SK-N-SH treated with all-trans-retinoic acid at 6 μM for 48 hours (cell line): ENCODE data around the gene BEST1.

Experiments
- ATAC-seq: fragments of 200-7000 bp; cut with Tn5 transposase; 3 replicates; pipeline ENCODE4 v1.9.1; 2020; ENCODE audit warnings: mild to moderate bottlenecking, moderate library complexity
- ARNTL ChIP-seq: fragments of 450-650 bp; formaldehyde crosslinking; IDR thresholded peaks from 2 replicates; pipeline ENCODE4 v1.5.0; 2020; ENCODE audit warnings: low read depth, mild to moderate bottlenecking, moderate library complexity, borderline replicate concordance
- BACH2 ChIP-seq: fragments of 250-450 bp; sonication (Bioruptor Pico); IDR thresholded peaks from 2 replicates; pipeline ENCODE4 v1.9.0; 2021; ENCODE audit warnings: mild to moderate bottlenecking, borderline replicate concordance
- CREB5 ChIP-seq: fragments of 250-450 bp; sonication (Bioruptor Pico); IDR thresholded peaks from 2 replicates; pipeline ENCODE4 v1.5.1; 2020; ENCODE audit warnings: low read depth, mild to moderate bottlenecking, moderate library complexity
- CSDC2 ChIP-seq: fragments of 250-450 bp; sonication (Bioruptor Pico); IDR thresholded peaks from 2 replicates; pipeline ENCODE4 v1.5.0; 2020; ENCODE audit warnings: mild to moderate bottlenecking, moderate library complexity
- ESRRG ChIP-seq: fragments of 250-450 bp; sonication (Bioruptor Pico); IDR thresholded peaks from 2 replicates; pipeline ENCODE4 v1.6.1; 2021; ENCODE audit warnings: mild to moderate bottlenecking
- GLIS3 ChIP-seq: fragments of 250-450 bp; sonication (Bioruptor Pico); IDR thresholded peaks from 2 replicates; pipeline ENCODE4 v1.5.0; 2020; ENCODE audit warnings: mild to moderate bottlenecking, moderate library complexity
- ISL1 ChIP-seq: fragments of 250-450 bp; sonication (Bioruptor Pico); IDR thresholded peaks from 2 replicates; pipeline ENCODE4 v2.1.2; 2022; ENCODE audit warnings: mild to moderate bottlenecking, moderate library complexity
- OSR1 ChIP-seq: fragments of 250-450 bp; sonication (Bioruptor Pico); IDR thresholded peaks from 2 replicates; pipeline ENCODE4 v1.8.0; 2022; ENCODE audit warnings: moderate library complexity, mild to moderate bottlenecking, inconsistent platforms
- PPARA ChIP-seq: fragments of 250-450 bp; sonication (Bioruptor Pico); IDR thresholded peaks from 2 replicates; pipeline ENCODE4 v1.5.0; 2020; ENCODE audit warnings: mild to moderate bottlenecking, borderline replicate concordance
- RARB ChIP-seq: fragments of 250-450 bp; sonication (Bioruptor Pico); IDR thresholded peaks from 2 replicates; pipeline ENCODE4 v1.8.0; 2021; ENCODE audit warnings: mild to moderate bottlenecking, moderate library complexity
- TCF4 ChIP-seq: fragments of 250-450 bp; sonication (Bioruptor Pico); IDR thresholded peaks from 2 replicates; pipeline ENCODE4 v1.8.0; 2021; ENCODE audit warnings: mild to moderate bottlenecking, moderate library complexity, borderline replicate concordance
- TOX ChIP-seq: fragments of 250-450 bp; sonication (Bioruptor Pico); IDR thresholded peaks from 2 replicates; pipeline ENCODE4 v1.8.0; 2021; ENCODE audit warnings: mild to moderate bottlenecking, moderate library complexity, borderline replicate concordance
- ZC3H10 ChIP-seq: fragments of 250-450 bp; sonication (Bioruptor Pico); IDR thresholded peaks from 2 replicates; pipeline ENCODE4 v1.5.1; 2021; ENCODE audit warnings: mild to moderate bottlenecking, moderate library complexity
- ZFP3 ChIP-seq: fragments of 250-450 bp; sonication (Bioruptor Pico); IDR thresholded peaks from 2 replicates; pipeline ENCODE4 v1.5.0; 2020; ENCODE audit warnings: mild to moderate bottlenecking, moderate library complexity
- ZFP30 ChIP-seq: fragments of 450-650 bp; formaldehyde crosslinking; IDR thresholded peaks from 2 replicates; pipeline ENCODE4 v1.5.0; 2022; ENCODE audit warnings: mild to moderate bottlenecking, moderate library complexity
- ZNF565 ChIP-seq: fragments of 450-650 bp; formaldehyde crosslinking; conservative IDR thresholded peaks from 2 replicates; pipeline ENCODE4 v1.5.0; 2020; ENCODE audit warnings: low read depth, mild to moderate bottlenecking, moderate library complexity
- ZNF70 ChIP-seq: fragments of 450-650 bp; formaldehyde crosslinking; IDR thresholded peaks from 2 replicates; pipeline ENCODE4 v1.5.0; 2020; ENCODE audit warnings: mild to moderate bottlenecking, moderate library complexity
- ZNF8 ChIP-seq: fragments of 450-650 bp; formaldehyde crosslinking; IDR thresholded peaks from 2 replicates; pipeline ENCODE4 v1.5.0; 2020; ENCODE audit warnings: mild to moderate bottlenecking, moderate library complexity
- TF ChIP-seq, protein P1 (sequence below): fragments of 250-450 bp; sonication (Bioruptor Pico); IDR thresholded peaks from 2 replicates; pipeline ENCODE4 v1.8.0; 2020; ENCODE audit warnings: mild to moderate bottlenecking, moderate library complexity, borderline replicate concordance
- TF ChIP-seq, protein P2 (sequence below): fragments of 250-450 bp; sonication (Bioruptor Pico); IDR thresholded peaks from 2 replicates; pipeline ENCODE4 v1.5.1; 2021; ENCODE audit warnings: mild to moderate bottlenecking, moderate library complexity
- TF ChIP-seq, protein P3 (sequence below): fragments of 250-450 bp; sonication (Bioruptor Pico); IDR thresholded peaks from 2 replicates; pipeline ENCODE4 v1.5.0; 2020; ENCODE audit warnings: mild to moderate bottlenecking, moderate library complexity

The BEST1 gene

DNA sequence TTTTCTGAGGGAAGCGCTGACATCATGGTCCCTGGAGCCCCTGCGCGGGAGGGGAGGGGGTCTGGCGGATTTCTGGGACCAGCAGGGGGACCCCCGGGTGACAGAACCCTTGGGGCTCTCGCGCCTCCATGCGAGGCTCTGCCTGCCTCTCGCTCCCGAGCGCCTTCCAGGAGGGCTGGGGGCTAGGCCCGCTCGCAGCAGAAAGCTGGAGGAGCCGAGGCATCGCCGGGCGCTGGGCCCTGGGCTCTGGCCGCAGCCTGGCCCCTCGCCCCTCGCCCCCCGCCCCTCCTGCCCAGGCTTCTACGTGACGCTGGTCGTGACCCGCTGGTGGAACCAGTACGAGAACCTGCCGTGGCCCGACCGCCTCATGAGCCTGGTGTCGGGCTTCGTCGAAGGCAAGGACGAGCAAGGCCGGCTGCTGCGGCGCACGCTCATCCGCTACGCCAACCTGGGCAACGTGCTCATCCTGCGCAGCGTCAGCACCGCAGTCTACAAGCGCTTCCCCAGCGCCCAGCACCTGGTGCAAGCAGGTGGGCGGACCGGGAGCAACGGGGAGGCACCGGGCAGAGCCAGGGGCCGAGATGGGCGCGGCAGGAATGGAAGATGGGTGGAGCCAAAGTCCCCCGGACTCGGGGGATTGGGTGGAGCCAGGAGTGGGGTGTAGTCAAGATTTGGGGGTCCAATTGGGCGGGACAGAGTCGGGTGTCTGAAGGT, 5.4 kb downstream of the BEST1 start (continued):
- TF ChIP-seq, protein P1, sequence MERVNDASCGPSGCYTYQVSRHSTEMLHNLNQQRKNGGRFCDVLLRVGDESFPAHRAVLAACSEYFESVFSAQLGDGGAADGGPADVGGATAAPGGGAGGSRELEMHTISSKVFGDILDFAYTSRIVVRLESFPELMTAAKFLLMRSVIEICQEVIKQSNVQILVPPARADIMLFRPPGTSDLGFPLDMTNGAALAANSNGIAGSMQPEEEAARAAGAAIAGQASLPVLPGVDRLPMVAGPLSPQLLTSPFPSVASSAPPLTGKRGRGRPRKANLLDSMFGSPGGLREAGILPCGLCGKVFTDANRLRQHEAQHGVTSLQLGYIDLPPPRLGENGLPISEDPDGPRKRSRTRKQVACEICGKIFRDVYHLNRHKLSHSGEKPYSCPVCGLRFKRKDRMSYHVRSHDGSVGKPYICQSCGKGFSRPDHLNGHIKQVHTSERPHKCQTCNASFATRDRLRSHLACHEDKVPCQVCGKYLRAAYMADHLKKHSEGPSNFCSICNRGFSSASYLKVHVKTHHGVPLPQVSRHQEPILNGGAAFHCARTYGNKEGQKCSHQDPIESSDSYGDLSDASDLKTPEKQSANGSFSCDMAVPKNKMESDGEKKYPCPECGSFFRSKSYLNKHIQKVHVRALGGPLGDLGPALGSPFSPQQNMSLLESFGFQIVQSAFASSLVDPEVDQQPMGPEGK = no peak

- no peak for ATAC-seq
- no peak for TF ChIP-seq ZC3H10 (CRISPR knock-in tag)
- no peak for TF ChIP-seq PPARA (CRISPR knock-in tag)
- TF ChIP-seq TCF4 (CRISPR knock-in tag) = no peak
- TF ChIP-seq CREB5 (CRISPR knock-in tag) = no peak
- no peak for TF ChIP-seq OSR1
- TF ChIP-seq, protein P2, sequence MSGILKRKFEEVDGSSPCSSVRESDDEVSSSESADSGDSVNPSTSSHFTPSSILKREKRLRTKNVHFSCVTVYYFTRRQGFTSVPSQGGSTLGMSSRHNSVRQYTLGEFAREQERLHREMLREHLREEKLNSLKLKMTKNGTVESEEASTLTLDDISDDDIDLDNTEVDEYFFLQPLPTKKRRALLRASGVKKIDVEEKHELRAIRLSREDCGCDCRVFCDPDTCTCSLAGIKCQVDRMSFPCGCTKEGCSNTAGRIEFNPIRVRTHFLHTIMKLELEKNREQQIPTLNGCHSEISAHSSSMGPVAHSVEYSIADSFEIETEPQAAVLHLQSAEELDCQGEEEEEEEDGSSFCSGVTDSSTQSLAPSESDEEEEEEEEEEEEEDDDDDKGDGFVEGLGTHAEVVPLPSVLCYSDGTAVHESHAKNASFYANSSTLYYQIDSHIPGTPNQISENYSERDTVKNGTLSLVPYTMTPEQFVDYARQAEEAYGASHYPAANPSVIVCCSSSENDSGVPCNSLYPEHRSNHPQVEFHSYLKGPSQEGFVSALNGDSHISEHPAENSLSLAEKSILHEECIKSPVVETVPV = no peak
- no peak for TF ChIP-seq GLIS3 (CRISPR knock-in tag)
- TF ChIP-seq, protein P3, sequence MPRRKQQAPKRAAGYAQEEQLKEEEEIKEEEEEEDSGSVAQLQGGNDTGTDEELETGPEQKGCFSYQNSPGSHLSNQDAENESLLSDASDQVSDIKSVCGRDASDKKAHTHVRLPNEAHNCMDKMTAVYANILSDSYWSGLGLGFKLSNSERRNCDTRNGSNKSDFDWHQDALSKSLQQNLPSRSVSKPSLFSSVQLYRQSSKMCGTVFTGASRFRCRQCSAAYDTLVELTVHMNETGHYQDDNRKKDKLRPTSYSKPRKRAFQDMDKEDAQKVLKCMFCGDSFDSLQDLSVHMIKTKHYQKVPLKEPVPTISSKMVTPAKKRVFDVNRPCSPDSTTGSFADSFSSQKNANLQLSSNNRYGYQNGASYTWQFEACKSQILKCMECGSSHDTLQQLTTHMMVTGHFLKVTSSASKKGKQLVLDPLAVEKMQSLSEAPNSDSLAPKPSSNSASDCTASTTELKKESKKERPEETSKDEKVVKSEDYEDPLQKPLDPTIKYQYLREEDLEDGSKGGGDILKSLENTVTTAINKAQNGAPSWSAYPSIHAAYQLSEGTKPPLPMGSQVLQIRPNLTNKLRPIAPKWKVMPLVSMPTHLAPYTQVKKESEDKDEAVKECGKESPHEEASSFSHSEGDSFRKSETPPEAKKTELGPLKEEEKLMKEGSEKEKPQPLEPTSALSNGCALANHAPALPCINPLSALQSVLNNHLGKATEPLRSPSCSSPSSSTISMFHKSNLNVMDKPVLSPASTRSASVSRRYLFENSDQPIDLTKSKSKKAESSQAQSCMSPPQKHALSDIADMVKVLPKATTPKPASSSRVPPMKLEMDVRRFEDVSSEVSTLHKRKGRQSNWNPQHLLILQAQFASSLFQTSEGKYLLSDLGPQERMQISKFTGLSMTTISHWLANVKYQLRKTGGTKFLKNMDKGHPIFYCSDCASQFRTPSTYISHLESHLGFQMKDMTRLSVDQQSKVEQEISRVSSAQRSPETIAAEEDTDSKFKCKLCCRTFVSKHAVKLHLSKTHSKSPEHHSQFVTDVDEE (CRISPR knock-in tag) = no peak
- no peak for TF ChIP-seq TOX (CRISPR knock-in tag)
- no peak for TF ChIP-seq ZNF8
- TF ChIP-seq ESRRG = no peak
- TF ChIP-seq ZFP30 (CRISPR knock-in tag) = no peak
- no peak for TF ChIP-seq RARB (CRISPR knock-in tag)
- no peak for TF ChIP-seq ZNF565 (CRISPR knock-in tag)
- no peak for TF ChIP-seq ARNTL (CRISPR knock-in tag)
- TF ChIP-seq CSDC2 (CRISPR knock-in tag) = no peak
- no peak for TF ChIP-seq ZFP3 (CRISPR knock-in tag)
- TF ChIP-seq BACH2 (CRISPR knock-in tag) = no peak
- TF ChIP-seq ZNF70 = no peak
Measured at GRCh38 chr11:61956191-61957020, 6.3 kb downstream of the BEST1 start.

DNA sequence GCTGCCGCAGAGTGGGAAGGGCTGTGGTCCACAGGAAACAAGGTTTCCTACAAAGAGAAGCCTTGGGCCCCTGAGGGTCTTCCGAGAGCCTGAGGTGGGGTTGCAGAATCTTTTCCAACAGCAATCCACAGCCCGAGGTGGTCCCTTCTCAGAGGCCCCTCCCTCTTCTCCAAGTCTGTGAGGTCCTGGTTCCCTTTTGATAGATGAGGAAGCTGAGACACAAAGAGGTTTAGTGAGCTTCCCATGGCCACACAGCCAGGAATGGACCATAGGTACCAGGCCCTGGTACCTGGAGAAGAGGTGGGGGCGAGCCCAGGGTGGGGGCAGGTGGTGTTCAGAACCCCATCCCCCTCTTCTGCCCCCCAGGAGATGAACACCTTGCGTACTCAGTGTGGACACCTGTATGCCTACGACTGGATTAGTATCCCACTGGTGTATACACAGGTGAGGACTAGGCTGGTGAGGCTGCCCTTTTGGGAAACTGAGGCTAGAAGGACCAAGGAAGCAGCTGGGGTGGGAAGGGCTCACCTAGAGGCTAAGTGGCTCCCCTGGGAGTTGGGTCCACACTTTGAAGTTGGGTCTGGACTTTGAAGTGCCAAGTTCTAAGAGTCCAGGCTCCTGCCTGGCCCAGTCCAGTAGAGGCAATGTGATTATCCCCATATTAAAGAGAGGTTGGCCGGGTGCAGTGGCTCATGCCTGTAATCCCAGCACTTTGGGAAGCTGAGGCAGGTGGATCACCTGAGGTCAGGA, 7.0 kb downstream of the BEST1 start:
- ATAC-seq = no peak
- no peak for TF ChIP-seq PPARA (CRISPR knock-in tag)
- TF ChIP-seq TOX (CRISPR knock-in tag) = no peak
- no peak for TF ChIP-seq ZFP30 (CRISPR knock-in tag)
- no peak for TF ChIP-seq ZFP3 (CRISPR knock-in tag)
- TF ChIP-seq, protein P3 (CRISPR knock-in tag) = no peak
- TF ChIP-seq GLIS3 (CRISPR knock-in tag) = no peak
- no peak for TF ChIP-seq ZC3H10 (CRISPR knock-in tag)
- TF ChIP-seq ZNF70 = no peak
- no peak for TF ChIP-seq ISL1
- no peak for TF ChIP-seq BACH2 (CRISPR knock-in tag)
- TF ChIP-seq, protein P1 = no peak
